ENCODE data around the gene GUCY2F.

Gene GUCY2F

DNA sequence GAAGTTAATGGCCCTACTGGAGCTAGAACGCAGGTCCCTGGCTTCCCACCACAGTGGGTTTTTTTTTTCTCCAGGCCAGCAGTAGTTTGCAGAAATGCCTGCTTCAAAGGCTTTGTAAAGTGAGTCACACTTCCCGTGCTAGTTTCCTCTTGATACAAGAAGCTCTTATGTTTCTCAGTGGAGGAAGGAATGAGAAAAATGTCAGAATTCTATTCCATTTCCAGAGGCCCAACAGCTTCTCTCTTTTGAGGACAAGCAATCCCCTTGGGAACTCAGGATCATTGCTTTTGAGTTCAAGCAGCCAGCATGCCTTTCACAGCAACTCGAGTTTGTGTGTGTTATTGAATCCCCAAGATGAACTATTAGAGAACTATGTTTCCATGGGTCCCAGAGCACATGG lies 134.3 kb downstream of the GUCY2F start:
- no peak for DNase-seq (ENCODE audit: low spot score)
- TF ChIP-seq, protein P1, sequence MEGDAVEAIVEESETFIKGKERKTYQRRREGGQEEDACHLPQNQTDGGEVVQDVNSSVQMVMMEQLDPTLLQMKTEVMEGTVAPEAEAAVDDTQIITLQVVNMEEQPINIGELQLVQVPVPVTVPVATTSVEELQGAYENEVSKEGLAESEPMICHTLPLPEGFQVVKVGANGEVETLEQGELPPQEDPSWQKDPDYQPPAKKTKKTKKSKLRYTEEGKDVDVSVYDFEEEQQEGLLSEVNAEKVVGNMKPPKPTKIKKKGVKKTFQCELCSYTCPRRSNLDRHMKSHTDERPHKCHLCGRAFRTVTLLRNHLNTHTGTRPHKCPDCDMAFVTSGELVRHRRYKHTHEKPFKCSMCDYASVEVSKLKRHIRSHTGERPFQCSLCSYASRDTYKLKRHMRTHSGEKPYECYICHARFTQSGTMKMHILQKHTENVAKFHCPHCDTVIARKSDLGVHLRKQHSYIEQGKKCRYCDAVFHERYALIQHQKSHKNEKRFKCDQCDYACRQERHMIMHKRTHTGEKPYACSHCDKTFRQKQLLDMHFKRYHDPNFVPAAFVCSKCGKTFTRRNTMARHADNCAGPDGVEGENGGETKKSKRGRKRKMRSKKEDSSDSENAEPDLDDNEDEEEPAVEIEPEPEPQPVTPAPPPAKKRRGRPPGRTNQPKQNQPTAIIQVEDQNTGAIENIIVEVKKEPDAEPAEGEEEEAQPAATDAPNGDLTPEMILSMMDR (IDR thresholded peaks at IDR 0.05; ENCODE audit: extremely low read depth, missing control alignments): no peak

- TF ChIP-seq, protein P1 (IDR thresholded peaks at IDR 0.05; ENCODE audit: extremely low read depth, missing control alignments): no peak
- no peak for DNase-seq (ENCODE audit: low spot score)
These were observed 135.4 kb downstream of the GUCY2F start for GRCh38 chrX:109346491-109346890.

- TF ChIP-seq, protein P1 (IDR thresholded peaks at IDR 0.05; ENCODE audit: extremely low read depth, missing control alignments): no peak
- no peak for DNase-seq (ENCODE audit: low spot score)
These were observed 136.0 kb downstream of the GUCY2F start for GRCh38 chrX:109345856-109346255.

DNA sequence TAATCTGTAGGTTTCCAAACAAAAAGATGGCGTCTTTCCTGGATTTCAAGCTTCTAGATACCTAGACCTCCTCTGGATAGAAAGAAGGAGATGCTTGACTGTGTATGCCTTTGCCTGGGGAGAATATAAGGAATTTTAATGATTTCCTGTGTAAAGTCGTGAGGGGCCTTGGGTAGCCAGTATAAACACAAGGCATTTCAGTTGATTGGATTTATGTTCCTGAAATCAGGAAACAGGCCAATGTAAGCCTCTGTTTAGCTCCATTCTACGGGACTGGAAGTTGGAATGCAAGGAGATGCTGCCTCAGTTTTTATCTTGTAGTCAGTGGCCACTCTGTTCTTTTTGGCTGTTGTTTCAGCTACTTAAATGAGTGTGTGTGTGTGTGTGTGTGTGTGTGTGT lies 137.2 kb downstream of the GUCY2F start:
- DNase-seq (ENCODE audit: low spot score): no peak
- TF ChIP-seq, protein P1 (IDR thresholded peaks at IDR 0.05; ENCODE audit: extremely low read depth, missing control alignments): no peak

GRCh38 chrX:109344101-109344500 lies 137.8 kb downstream of the GUCY2F start:
- TF ChIP-seq, protein P1 (IDR thresholded peaks at IDR 0.05; ENCODE audit: extremely low read depth, missing control alignments): no peak
- no peak for DNase-seq (ENCODE audit: low spot score)

GRCh38 chrX:109343671-109344070 lies 138.2 kb downstream of the GUCY2F start:
- TF ChIP-seq, protein P1 (IDR thresholded peaks at IDR 0.05; ENCODE audit: extremely low read depth, missing control alignments): no peak
- DNase-seq (ENCODE audit: low spot score): no peak

- no peak for DNase-seq (ENCODE audit: low spot score)
- TF ChIP-seq, protein P1 (IDR thresholded peaks at IDR 0.05; ENCODE audit: extremely low read depth, missing control alignments): no peak
These were observed 145.7 kb downstream of the GUCY2F start for GRCh38 chrX:109336141-109336540.

Measured in GM20000 (cell line).